ENCODE results near the gene VSTM4.

VSTM4 gene

GRCh38 chr10:49141541-49142332 is 26.4 kb upstream of the VSTM4 start:
- no peak for DNase-seq

- DNase-seq = no peak
Observed at GRCh38 chr10:49140304-49141177, 25.2 kb upstream of the VSTM4 start.

GRCh38 chr10:49139846-49140195 is 24.5 kb upstream of the VSTM4 start:
- DNase-seq = peak; percentile 4

- DNase-seq = no peak
Observed at GRCh38 chr10:49139028-49139845, 23.9 kb upstream of the VSTM4 start.

GRCh38 chr10:49138361-49138891 is 23.1 kb upstream of the VSTM4 start:
- DNase-seq = no peak

- DNase-seq = no peak
Observed at GRCh38 chr10:49136525-49136924, 21.2 kb upstream of the VSTM4 start.

GRCh38 chr10:49135575-49136313 is 20.4 kb upstream of the VSTM4 start:
- no peak for DNase-seq

GRCh38 chr10:49134327-49134726 is 19.0 kb upstream of the VSTM4 start:
- DNase-seq = no peak

GRCh38 chr10:49133706-49134248 is 18.5 kb upstream of the VSTM4 start, which contains the start of gene FAM170B:
FAM170B (minus strand) TSS chr10:49134021; CDS start chr10:49133918, 103 bp downstream.
- DNase-seq = no peak

GRCh38 chr10:49132362-49132737 is 17.0 kb upstream of the VSTM4 start:
- DNase-seq = no peak

GRCh38 chr10:49131507-49132361 is 16.4 kb upstream of the VSTM4 start:
- no peak for DNase-seq

GRCh38 chr10:49129376-49129775 is 14.1 kb upstream of the VSTM4 start:
- DNase-seq = no peak

- no peak for DNase-seq
Observed at GRCh38 chr10:49128854-49129253, 13.5 kb upstream of the VSTM4 start.

- no peak for DNase-seq
Observed at GRCh38 chr10:49123981-49124950, 8.9 kb upstream of the VSTM4 start.

- no peak for DNase-seq
Observed at GRCh38 chr10:49120911-49121310, 5.6 kb upstream of the VSTM4 start.

GRCh38 chr10:49119746-49120145 is 4.4 kb upstream of the VSTM4 start:
- no peak for DNase-seq

GRCh38 chr10:49118430-49119074 is 3.2 kb upstream of the VSTM4 start:
- no peak for DNase-seq

- DNase-seq = no peak
Observed at GRCh38 chr10:49117376-49118070, 2.2 kb upstream of the VSTM4 start.
